ENCODE measurements around the gene CPVL. TPM values are rescaled to one million over a fixed set of nuclear protein-coding genes. Genes with fewer than 3 reads are reported as not detected.

CPVL gene
- total RNA-seq, 1 experiment from 2014 or later = 26.9 TPM

GRCh38 chr7:29017713-29018112 lies 128.6 kb downstream of the CPVL start:
- Histone ChIP-seq H4K20me1 (ENCODE audit: control insufficient read depth, insufficient read depth, insufficient read length) (no peaks in the 10 kb centered on the region), H2AK5ac (ENCODE audit: insufficient read length, low read length) (no peak overlapping the region), H3K23ac (ENCODE audit: insufficient read length, low read depth, low read length) (no peak overlapping the region), H4K91ac (ENCODE audit: insufficient read length, low read depth, low read length) (no peak overlapping the region), H3K9me3 (ENCODE audit: control insufficient read depth, low read depth, low read length) (no peaks in the 10 kb centered on the region), H2BK12ac (ENCODE audit: insufficient read length, low read depth, low read length) (no peak overlapping the region), H3K4me2 (ENCODE audit: insufficient read depth, insufficient read length, low read length) (no peak overlapping the region), H3K14ac (ENCODE audit: insufficient read depth, low read length) (no peak overlapping the region), H3K9ac (ENCODE audit: extremely low read depth, insufficient read length, low read length) (no peak overlapping the region), H2BK15ac (ENCODE audit: low read depth, low read length) (no peak overlapping the region), H4K8ac (replicated peaks; ENCODE audit: insufficient read length, low read depth, low read length) (no peak overlapping the region), H3K27ac (ENCODE audit: insufficient read length, low read depth, low read length) (no peak overlapping the region), H2BK120ac (ENCODE audit: low read depth, low read length, poor library complexity, severe bottlenecking) (no peak overlapping the region), H2AFZ (ENCODE audit: low read length) (no peak overlapping the region), H3K79me2 (ENCODE audit: insufficient read depth, low read length) (no peaks in the 10 kb centered on the region), H4K5ac (ENCODE audit: insufficient read length, low read depth, low read length) (no peak overlapping the region), H3K56ac (ENCODE audit: insufficient read length, low read depth, low read length) (no peak overlapping the region), H2BK20ac (ENCODE audit: low read depth, low read length, poor library complexity, severe bottlenecking) (no peak overlapping the region), H3K18ac (ENCODE audit: insufficient read length, low read depth, low read length) (no peak overlapping the region), H2BK5ac (ENCODE audit: insufficient read length, low read length) (no peak overlapping the region), H3K4me1 (ENCODE audit: insufficient read depth, low read length) (no peaks in the 10 kb centered on the region), H3K79me1 (ENCODE audit: insufficient read depth, low read depth, low read length, poor library complexity, severe bottlenecking) (no peaks in the 10 kb centered on the region), H3K27me3 (ENCODE audit: insufficient read depth, low read length) (no peaks in the 10 kb centered on the region), H3K4ac (ENCODE audit: low read depth, low read length) (no peak overlapping the region), H3T11ph (ENCODE audit: low read length) (no peak overlapping the region), H3K23me2 (ENCODE audit: insufficient read length, low read depth, low read length, poor library complexity, severe bottlenecking) (no peaks in the 10 kb centered on the region)
- no peak for DNase-seq
- peaks cover 0 to 5% of the 10 kb centered on the region in 2 experiments; a peak in 1 of 5 replicates for H3K9me3 Mint-ChIP-seq
- TF ChIP-seq, protein P1, sequence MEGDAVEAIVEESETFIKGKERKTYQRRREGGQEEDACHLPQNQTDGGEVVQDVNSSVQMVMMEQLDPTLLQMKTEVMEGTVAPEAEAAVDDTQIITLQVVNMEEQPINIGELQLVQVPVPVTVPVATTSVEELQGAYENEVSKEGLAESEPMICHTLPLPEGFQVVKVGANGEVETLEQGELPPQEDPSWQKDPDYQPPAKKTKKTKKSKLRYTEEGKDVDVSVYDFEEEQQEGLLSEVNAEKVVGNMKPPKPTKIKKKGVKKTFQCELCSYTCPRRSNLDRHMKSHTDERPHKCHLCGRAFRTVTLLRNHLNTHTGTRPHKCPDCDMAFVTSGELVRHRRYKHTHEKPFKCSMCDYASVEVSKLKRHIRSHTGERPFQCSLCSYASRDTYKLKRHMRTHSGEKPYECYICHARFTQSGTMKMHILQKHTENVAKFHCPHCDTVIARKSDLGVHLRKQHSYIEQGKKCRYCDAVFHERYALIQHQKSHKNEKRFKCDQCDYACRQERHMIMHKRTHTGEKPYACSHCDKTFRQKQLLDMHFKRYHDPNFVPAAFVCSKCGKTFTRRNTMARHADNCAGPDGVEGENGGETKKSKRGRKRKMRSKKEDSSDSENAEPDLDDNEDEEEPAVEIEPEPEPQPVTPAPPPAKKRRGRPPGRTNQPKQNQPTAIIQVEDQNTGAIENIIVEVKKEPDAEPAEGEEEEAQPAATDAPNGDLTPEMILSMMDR (conservative IDR thresholded peaks at IDR 0.05) = no peak
- peaks cover 0 to 3% of the 10 kb centered on the region in 2 experiments; a peak in 1 of 4 replicates for H3K4me1 Mint-ChIP-seq
- H3K27ac Mint-ChIP-seq = no peak overlapping the region
- no peak overlapping the region for H3K4me3 Mint-ChIP-seq
- no peaks in the 10 kb centered on the region for H3K27me3 Mint-ChIP-seq (ENCODE audit: low read depth)
- no CpG with 5 or more reads among the region's 2 CpGs for WGBS (ENCODE audit: extremely low coverage, insufficient read length, low lambda C conversion rate)
- H3K36me3 Mint-ChIP-seq (ENCODE audit: insufficient read depth in 1 of 3, low read depth in 3 of 3) = peaks cover 2 to 5% (median 3%) of the 10 kb centered on the region in 3 experiments; a peak in 6 of 7 replicates

All from H9 (cell line).